Measurements from ENCODE around the gene OBP2B. TPM values are rescaled to one million over a fixed set of nuclear protein-coding genes. Genes with fewer than 3 reads are reported as not detected.

OBP2B gene
- total RNA-seq, 1 experiment from 2014 or later: not detected

- Histone ChIP-seq H3K9me2 (ENCODE audit: insufficient read depth) (no peaks in the 10 kb centered on the region), H3K27me3 (ENCODE audit: insufficient read depth, low read depth) (peaks cover 42% of the 10 kb centered on the region), H3K4me1 (replicated peaks; ENCODE audit: insufficient read depth) (no peaks in the 10 kb centered on the region), H3K4me3 (no peak overlapping the region), H2AFZ (no peak overlapping the region), H3K36me3 (ENCODE audit: low read depth) (no peaks in the 10 kb centered on the region), H4K20me1 (ENCODE audit: insufficient read depth) (no peaks in the 10 kb centered on the region), H3K4me2 (no peak overlapping the region), H3F3A (ENCODE audit: insufficient read depth, low read depth) (no peaks in the 10 kb centered on the region), H3K27ac (no peak overlapping the region), H3K9me3 (ENCODE audit: insufficient read depth, low read depth) (no peaks in the 10 kb centered on the region), H3K79me2 (ENCODE audit: low read depth) (no peaks in the 10 kb centered on the region)
- TF ChIP-seq, protein P1, sequence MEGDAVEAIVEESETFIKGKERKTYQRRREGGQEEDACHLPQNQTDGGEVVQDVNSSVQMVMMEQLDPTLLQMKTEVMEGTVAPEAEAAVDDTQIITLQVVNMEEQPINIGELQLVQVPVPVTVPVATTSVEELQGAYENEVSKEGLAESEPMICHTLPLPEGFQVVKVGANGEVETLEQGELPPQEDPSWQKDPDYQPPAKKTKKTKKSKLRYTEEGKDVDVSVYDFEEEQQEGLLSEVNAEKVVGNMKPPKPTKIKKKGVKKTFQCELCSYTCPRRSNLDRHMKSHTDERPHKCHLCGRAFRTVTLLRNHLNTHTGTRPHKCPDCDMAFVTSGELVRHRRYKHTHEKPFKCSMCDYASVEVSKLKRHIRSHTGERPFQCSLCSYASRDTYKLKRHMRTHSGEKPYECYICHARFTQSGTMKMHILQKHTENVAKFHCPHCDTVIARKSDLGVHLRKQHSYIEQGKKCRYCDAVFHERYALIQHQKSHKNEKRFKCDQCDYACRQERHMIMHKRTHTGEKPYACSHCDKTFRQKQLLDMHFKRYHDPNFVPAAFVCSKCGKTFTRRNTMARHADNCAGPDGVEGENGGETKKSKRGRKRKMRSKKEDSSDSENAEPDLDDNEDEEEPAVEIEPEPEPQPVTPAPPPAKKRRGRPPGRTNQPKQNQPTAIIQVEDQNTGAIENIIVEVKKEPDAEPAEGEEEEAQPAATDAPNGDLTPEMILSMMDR (conservative IDR thresholded peaks at IDR 0.05): no peak
- TF ChIP-seq EZH2 (IDR thresholded peaks at IDR 0.05; ENCODE audit: low read depth): no peak
- no TSS peak for BruUV-seq (replicated peaks)
- CTCF ChIA-PET: interaction anchor here (0.5 to 1.1 kb wide), 3 partner anchors 34 to 1321 kb away, joined by 3 to 6 read pairs (median 3); no protein-coding TSS in a partner anchor
- POLR2A ChIA-PET (ENCODE audit: unreplicated experiment): interaction anchor here (0.6 kb wide), 1 partner anchor 305 kb away, joined by 4 read pairs; no protein-coding TSS in a partner anchor
- DNase-seq: no peak
- intact Hi-C loops (cut with micrococcal nuclease; ENCODE audit: unreplicated experiment): loop anchor here (2.0 kb wide), 1 partner anchor 133 kb away; no protein-coding TSS in a partner anchor
Measured at GRCh38 chr9:133181561-133181960, 27.5 kb downstream of the OBP2B start.

- no peak overlapping the region for H2AFZ ChIP-seq
- H3K27me3 ChIP-seq (ENCODE audit: insufficient read depth, low read depth): peaks cover 48% of the 10 kb centered on the region
- no peaks in the 10 kb centered on the region for H3F3A ChIP-seq (ENCODE audit: insufficient read depth, low read depth)
- no peak for TF ChIP-seq EZH2 (IDR thresholded peaks at IDR 0.05; ENCODE audit: low read depth)
- TF ChIP-seq, protein P1 (conservative IDR thresholded peaks at IDR 0.05): no peak
- H3K9me2 ChIP-seq (ENCODE audit: insufficient read depth): no peaks in the 10 kb centered on the region
- ChIA-PET CTCF (interaction anchor here (0.5 to 1.1 kb wide), 2 partner anchors 34 to 1321 kb away, joined by 3 read pairs; no protein-coding TSS in a partner anchor), POLR2A (ENCODE audit: unreplicated experiment) (interaction anchor here (0.7 kb wide), 1 partner anchor 154 kb away, joined by 3 read pairs; no protein-coding TSS in a partner anchor)
- DNase-seq: no peak
- H3K9me3 ChIP-seq (ENCODE audit: insufficient read depth, low read depth): no peaks in the 10 kb centered on the region
- intact Hi-C loops (cut with micrococcal nuclease; ENCODE audit: unreplicated experiment): loop anchor here (1.0 to 2.0 kb wide), 3 partner anchors 78 to 159 kb away; no protein-coding TSS in a partner anchor
- no TSS peak for BruUV-seq (replicated peaks)
- H3K79me2 ChIP-seq (ENCODE audit: low read depth): no peaks in the 10 kb centered on the region
- no peaks in the 10 kb centered on the region for H3K4me1 ChIP-seq (replicated peaks; ENCODE audit: insufficient read depth)
- H3K27ac ChIP-seq: no peak overlapping the region
- no peaks in the 10 kb centered on the region for H4K20me1 ChIP-seq (ENCODE audit: insufficient read depth)
- H3K4me2 ChIP-seq: no peak overlapping the region
- H3K4me3 ChIP-seq: no peak overlapping the region
- H3K36me3 ChIP-seq (ENCODE audit: low read depth): no peaks in the 10 kb centered on the region
Measured at GRCh38 chr9:133180953-133181352, 28.1 kb downstream of the OBP2B start.

DNA sequence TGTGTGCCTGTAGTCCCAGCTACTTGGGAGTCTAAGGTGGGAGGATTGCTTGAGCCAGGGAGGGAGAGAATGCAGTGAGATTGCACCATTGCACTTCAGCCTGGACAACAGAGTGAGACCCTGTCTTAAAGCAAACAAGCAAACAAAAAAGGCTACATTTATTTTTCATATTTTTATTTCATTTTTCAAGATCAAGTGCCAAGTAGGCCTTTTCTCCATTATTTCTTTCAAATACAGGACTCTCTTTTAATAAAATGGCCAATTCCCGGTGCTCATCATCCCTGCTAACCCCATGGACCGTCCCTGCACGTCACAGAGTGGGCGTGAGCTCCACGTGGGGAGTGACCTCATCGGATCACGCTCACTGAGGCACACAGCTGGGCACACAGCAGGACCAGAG lies 36.0 kb downstream of the OBP2B start:
- Histone ChIP-seq H3K9me2 (ENCODE audit: insufficient read depth) (no peaks in the 10 kb centered on the region), H3K27ac (no peak overlapping the region), H3K79me2 (ENCODE audit: low read depth) (no peaks in the 10 kb centered on the region), H3K9me3 (ENCODE audit: insufficient read depth, low read depth) (no peaks in the 10 kb centered on the region), H3K4me3 (no peak overlapping the region), H3K27me3 (ENCODE audit: insufficient read depth, low read depth) (peaks cover 57% of the 10 kb centered on the region), H4K20me1 (ENCODE audit: insufficient read depth) (no peaks in the 10 kb centered on the region), H3F3A (ENCODE audit: insufficient read depth, low read depth) (no peaks in the 10 kb centered on the region), H3K36me3 (ENCODE audit: low read depth) (no peaks in the 10 kb centered on the region), H3K4me2 (no peak overlapping the region), H3K4me1 (replicated peaks; ENCODE audit: insufficient read depth) (no peaks in the 10 kb centered on the region), H2AFZ (no peak overlapping the region)
- TF ChIP-seq, protein P1 (conservative IDR thresholded peaks at IDR 0.05): no peak
- TF ChIP-seq EZH2 (IDR thresholded peaks at IDR 0.05; ENCODE audit: low read depth): no peak
- ChIA-PET CTCF (no interaction called here), POLR2A (ENCODE audit: unreplicated experiment) (no interaction called here)
- no TSS peak for BruUV-seq (replicated peaks)
- intact Hi-C loops (cut with micrococcal nuclease; ENCODE audit: unreplicated experiment): no loop called here
- no peak for DNase-seq

Data from PC-9 (cell line).